ENCODE results near the gene TTC33.
"Not testable (repeated sequence)": the region's sequence is repeated elsewhere in the genome, so short reads cannot be mapped to it uniquely, and the experiment has no call there.

TTC33 gene

GRCh38 chr5:40651201-40651600 is 104.6 kb downstream of the TTC33 start:
- DNase-seq = no peak

GRCh38 chr5:40649463-40650030 is 106.2 kb downstream of the TTC33 start:
- DNase-seq = no peak

- DNase-seq = no peak
Observed at GRCh38 chr5:40648150-40648549, 107.6 kb downstream of the TTC33 start.

DNA sequence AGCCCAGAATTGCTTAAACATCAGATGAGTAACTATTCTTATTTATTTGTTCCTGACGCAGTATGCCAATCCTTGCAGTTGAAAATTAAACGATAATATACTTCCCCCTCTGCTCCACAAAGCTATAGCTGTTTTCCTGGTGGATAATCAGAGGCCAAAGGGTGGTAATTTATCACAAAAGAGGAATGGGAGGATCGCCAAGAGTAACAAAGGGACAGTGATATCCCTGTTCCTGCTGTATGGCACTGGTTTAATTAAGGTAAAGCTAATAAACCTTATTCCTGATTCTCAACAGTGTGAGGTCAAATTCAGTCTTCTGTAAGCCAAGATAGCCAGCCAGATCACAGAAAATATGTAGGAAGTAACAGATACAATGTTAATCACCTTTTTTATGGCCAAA is 109.5 kb downstream of the TTC33 start:
- DNase-seq = no peak

GRCh38 chr5:40639531-40639930 is 116.2 kb downstream of the TTC33 start:
- not testable (repeated sequence) for DNase-seq

DNA sequence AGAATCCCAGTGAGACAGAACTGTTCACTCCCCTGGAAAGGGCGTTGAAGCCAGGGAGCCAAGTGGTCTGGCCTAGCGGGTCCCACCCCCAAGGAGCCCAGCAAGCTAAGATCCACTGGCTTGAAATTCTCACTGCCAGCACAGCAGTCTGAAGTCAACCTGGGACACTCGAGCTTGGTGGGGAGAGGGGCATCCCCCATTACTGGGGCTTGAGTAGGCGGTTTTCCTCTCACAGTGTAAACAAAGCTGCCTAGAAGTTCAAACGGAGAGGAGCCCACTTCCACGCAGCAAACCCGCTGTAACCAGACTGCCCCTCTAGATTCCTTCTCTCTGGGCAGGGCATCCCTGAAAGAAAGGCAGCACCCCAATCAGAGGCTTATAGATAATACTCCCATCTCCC is 121.2 kb downstream of the TTC33 start:
- DNase-seq = no peak

- DNase-seq = no peak
Observed at GRCh38 chr5:40634154-40634553, 121.6 kb downstream of the TTC33 start.

- no peak for DNase-seq
Observed at GRCh38 chr5:40631236-40631635, 124.5 kb downstream of the TTC33 start.

DNA sequence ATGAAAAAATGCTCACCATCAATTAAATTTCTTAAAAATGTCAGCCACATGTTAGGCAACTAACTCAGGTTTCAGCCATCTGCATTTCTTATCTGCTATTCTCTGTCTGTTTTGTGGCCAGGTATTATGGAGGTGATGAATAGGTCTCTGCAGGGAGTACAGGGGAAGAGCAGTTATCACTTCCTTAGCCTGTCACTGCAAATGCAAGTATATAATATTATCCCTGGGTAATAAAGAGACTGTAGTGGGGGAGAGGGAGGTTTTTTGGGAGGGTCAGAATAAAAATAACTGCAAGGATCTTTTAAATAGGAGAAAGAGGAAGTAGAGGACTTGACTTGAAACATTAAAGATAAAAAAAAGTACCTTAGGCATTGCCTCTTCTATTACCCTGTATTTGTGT is 125.6 kb downstream of the TTC33 start:
- DNase-seq = no peak

DNA sequence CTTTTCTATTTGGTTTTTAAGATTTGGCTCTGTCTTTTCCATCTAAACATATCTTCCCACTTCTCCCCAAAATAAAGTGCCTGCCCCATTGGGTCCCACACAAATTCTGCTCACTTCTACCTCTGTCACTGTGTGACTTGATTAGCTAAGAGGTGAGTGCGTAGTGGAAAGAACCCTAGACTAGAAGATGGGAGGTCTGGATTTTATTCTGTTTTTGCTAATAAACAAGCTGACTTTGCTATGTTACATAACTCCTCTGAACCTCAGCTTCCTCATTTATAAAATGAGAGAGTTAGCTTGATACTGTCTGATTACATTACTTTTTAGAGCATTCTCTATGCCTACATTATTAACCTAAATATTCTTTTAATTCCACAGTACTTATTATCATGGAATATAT is 127.4 kb downstream of the TTC33 start:
- no peak for DNase-seq

GRCh38 chr5:40627706-40628105 is 128.1 kb downstream of the TTC33 start:
- DNase-seq = no peak

- no peak for DNase-seq
Observed at GRCh38 chr5:40626801-40627200, 129.0 kb downstream of the TTC33 start.

- DNase-seq = peak; percentile 8 to 29
Observed at GRCh38 chr5:40623480-40624420, 132.0 kb downstream of the TTC33 start.

DNA sequence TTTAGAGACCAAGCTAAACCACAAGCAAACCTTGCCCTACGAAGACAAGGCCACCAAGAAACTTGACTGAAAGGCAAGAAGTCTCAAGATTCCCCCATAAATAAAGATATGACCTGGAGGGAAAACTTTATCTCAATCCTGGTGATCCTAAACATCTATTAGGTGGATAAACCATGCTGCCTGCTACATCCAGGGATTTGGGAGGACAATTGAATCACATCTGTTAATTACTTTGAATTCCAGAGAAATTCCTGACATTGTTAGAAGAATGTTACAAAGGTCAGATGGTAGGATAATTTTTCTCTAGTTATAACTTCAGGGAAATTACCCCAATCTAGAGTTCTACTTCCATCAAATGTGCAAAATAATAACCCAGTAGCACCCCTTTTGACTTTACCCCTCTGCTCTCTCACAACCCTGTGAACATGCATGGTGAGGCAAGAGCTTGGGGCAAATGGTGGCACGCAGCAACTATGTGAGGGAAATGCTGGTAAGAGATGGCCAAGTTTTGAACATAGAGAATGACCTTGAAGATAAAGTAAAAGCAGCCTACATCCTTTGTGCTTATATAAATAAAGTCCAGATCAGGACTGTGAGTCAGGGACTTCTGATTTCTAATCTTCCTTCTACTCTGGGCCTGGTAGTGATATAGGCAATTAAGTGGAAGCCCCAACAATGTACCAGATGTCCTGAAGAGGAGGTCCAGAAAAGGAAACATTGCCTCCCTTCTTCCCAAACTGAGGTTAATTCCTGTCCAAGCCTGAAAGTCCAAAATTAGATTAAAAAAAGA is 133.1 kb downstream of the TTC33 start:
- no peak for DNase-seq

GRCh38 chr5:40619421-40619820 is 136.3 kb downstream of the TTC33 start:
- DNase-seq = no peak

GRCh38 chr5:40618926-40619325 is 136.8 kb downstream of the TTC33 start:
- no peak for DNase-seq

DNA sequence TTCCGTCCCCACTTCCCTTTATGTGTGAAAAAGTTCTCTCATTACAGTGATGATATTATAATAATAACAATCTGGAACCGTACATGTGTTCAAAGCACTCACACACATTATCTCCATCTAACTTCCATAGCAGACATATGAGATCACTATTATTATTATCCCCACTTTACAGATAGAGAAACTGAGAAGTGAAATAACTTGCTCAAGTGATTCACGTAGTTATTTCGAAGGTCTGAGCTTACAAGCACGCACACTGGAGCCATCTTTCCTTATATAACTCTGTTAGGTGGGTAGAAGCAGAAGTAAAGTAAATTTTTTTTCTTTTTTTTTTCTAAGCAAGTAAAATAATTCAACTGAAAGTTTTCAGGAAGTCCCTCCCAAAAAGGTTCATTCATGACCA is 139.0 kb downstream of the TTC33 start:
- no peak for DNase-seq

GRCh38 chr5:40615586-40616170 is 140.1 kb downstream of the TTC33 start:
- DNase-seq = no peak

DNA sequence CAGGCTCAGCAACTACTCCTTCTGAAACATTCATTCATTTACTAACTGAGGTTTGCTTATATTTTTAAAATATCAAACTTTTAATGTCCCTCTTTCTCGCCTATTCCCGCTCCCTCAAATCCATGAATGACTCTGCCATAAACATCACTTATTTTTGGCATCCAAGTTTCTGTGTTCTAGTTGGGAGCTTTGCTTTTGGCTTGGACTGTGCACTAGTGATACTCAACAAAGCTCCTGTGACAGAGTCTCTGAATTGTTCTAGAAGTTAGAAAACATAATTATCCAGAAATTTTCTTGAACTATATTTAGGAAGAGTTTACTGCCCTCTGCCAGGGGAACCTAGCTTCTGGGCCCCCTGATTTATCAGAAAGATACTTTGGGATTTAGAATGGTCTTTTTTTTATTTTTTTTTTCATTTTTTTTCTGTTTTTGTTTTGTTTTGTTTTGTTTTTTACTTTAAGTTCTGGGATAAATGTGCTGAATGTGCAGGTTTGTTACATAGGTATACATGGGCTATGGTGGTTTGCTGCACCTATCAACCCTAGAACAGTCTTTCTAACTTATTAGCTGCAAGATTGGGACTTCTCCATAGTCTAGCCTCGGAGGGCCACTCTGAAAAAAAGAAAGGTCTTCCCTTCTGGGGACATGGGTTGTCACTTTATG is 140.7 kb downstream of the TTC33 start:
- no peak for DNase-seq

DNA sequence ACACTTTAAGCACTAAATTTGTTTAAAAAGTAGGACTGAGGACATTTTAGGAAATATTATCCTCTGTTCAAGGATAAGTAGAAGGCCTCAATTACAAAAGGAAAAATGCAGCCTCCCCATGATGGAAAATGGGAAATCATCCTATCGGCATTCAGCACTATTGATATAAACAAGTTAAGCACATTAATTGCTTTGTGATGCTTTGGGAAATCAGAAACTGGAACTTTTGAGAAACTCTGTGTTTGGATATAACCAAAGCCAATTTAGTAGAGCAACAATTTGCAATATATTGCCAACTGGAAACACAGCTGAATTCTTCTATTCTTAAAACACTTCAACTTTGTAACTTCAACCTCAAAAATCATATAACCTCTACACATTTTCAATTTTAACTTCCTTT is 141.3 kb downstream of the TTC33 start:
- no peak for DNase-seq

GRCh38 chr5:40607202-40607601 is 148.6 kb downstream of the TTC33 start:
- DNase-seq = no peak

- no peak for DNase-seq
Observed at GRCh38 chr5:40606077-40606765, 149.5 kb downstream of the TTC33 start.

Data from activated CD4-positive, alpha-beta T cell treated with anti-CD3 and anti-CD28 coated beads for 4 hours (primary cell).